ENCODE results near the gene CCDC200. TPM values are rescaled to one million over a fixed set of nuclear protein-coding genes. Genes with fewer than 3 reads are reported as not detected.

The CCDC200 gene
- polyA plus RNA-seq, 1 donor from 2014 or later: not detected

DNA sequence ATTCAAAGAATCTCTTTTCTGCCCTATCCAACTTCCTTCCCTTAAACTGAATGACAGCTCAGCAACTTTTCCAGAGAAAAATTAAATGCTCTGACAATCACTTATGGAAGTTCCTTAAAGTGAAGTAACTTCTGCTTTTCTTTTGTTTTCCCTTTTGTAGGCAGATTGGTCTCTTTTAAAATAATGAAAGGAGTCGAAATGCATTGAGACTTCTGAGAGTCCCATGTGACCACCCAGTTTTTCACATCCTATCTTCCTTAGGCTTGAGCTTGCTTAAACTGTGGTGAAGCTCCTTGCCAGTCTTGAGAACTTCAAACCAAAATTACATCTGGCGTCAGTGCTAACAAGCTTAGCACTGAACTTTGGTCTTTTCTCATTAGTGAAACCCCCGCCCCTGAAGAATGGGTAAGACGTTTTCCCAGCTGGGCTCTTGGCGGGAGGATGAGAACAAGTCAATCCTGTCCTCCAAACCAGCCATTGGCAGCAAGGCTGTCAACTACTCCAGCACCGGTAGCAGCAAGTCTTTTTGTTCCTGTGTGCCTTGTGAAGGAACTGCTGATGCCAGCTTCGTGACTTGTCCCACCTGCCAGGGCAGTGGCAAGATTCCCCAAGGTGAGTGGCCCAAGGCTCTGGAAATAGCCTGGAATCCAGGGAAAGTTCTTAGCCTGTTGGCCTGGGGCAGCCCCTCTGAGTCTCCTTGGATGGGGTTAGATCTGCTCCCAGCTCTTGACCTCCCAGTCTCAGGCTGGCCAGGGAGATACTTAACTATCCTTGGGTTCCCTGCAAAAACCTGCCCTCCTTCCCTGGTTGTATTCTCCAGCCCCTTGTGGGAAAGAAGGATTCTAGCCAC, 15.6 kb downstream of the CCDC200 start:
- Histone ChIP-seq H3K79me2 (replicated peaks; ENCODE audit: insufficient read depth, low read length) (no peaks in the 10 kb centered on the region), H3K9ac (ENCODE audit: low read length) (no peak overlapping the region), H3K4me3 (ENCODE audit: low read length) (no peak overlapping the region), H3K4me2 (ENCODE audit: low read length) (no peak overlapping the region), H4K20me1 (ENCODE audit: insufficient read depth) (no peaks in the 10 kb centered on the region), H2AFZ (ENCODE audit: low read depth, low read length) (no peak overlapping the region), H3K36me3 (ENCODE audit: insufficient read depth, low read length) (peaks cover 8% of the 10 kb centered on the region), H3K9me3 (ENCODE audit: low read length) (no peaks in the 10 kb centered on the region), H3K9me2 (ENCODE audit: insufficient read depth, low read length) (no peaks in the 10 kb centered on the region), H3F3A (ENCODE audit: insufficient read depth, low read length, poor library complexity, severe bottlenecking) (no peaks in the 10 kb centered on the region), H3K27me3 (ENCODE audit: insufficient read depth, low read depth, low read length) (no peaks in the 10 kb centered on the region), H3K27ac (ENCODE audit: low read length) (no peak overlapping the region)
- TF ChIP-seq EP300 (conservative IDR thresholded peaks at IDR 0.05; ENCODE audit: poor library complexity, severe bottlenecking): no peak

DNA sequence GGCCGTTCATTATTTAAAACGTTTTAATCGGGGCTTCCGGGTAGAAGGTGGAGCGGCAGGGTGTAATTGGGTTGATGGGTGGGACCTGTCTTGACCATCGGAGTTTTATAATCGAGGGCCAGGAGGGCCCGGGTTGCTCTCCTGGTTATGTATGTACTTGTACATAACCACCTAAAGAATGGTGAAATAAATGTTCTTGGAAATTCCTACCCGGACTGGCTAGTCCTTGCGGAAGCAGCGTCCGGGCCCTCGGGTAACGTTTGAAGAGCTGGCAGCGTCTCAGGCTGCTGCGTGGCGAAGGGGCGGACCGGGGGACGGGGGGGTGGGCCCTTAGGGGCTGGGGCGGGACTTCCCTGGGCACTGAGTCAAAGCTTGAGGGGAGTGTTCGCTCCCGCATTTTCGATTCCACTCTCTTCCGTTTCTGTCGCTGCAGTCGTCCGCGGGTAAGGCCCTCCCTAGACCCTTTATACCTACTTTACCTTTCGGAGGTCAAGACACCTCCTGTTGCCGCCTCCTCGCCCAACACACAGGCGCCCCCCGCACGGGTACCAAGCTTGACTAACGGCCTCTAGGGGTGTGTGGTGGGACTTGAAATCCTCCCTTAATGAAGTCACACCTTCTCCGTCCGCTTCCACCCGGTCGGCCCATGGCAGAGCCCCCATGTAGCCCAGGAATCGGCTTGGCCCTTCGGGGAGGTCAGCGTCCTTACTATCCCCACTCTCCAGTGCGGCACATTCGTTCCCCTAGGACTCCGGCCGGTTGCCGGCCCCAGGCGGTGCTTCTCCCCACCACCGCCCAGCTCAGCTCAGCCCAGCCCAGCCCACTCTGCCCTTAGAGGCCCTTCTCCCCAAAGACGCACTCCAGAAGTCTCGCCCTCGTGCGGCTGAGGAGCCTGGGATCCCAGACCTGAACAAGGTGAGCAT, 16.7 kb downstream of the CCDC200 start, which contains the start of gene TMEM106A:
Gene TMEM106A, plus strand, starts transcription at position 396 of the 923 bp plus-strand sequence. CDS start 1,167 bp downstream, outside the sequence.
- Histone ChIP-seq H3K4me2 (ENCODE audit: low read length) (no peak within 1 kb of the TSS), H3K36me3 (ENCODE audit: insufficient read depth, low read length) (peaks cover 8% of the 10 kb centered on the region), H3K4me3 (ENCODE audit: low read length) (no peak within 1 kb of the TSS), H3F3A (ENCODE audit: insufficient read depth, low read length, poor library complexity, severe bottlenecking) (no peaks in the 10 kb centered on the region), H3K27me3 (ENCODE audit: insufficient read depth, low read depth, low read length) (no peaks in the 10 kb centered on the region), H2AFZ (ENCODE audit: low read depth, low read length) (no peak within 1 kb of the TSS), H3K27ac (ENCODE audit: low read length) (no peak within 1 kb of the TSS), H3K9ac (ENCODE audit: low read length) (no peak within 1 kb of the TSS), H4K20me1 (ENCODE audit: insufficient read depth) (no peaks in the 10 kb centered on the region), H3K9me3 (ENCODE audit: low read length) (no peaks in the 10 kb centered on the region), H3K79me2 (replicated peaks; ENCODE audit: insufficient read depth, low read length) (no peaks in the 10 kb centered on the region), H3K9me2 (ENCODE audit: insufficient read depth, low read length) (no peaks in the 10 kb centered on the region)
- no peak for TF ChIP-seq TAF1 (IDR thresholded peaks at IDR 0.05; ENCODE audit: low read depth)
- TF ChIP-seq CTCF (IDR thresholded peaks at IDR 0.05; ENCODE audit: poor library complexity, severe bottlenecking): no peak
- TF ChIP-seq EP300 (conservative IDR thresholded peaks at IDR 0.05; ENCODE audit: poor library complexity, severe bottlenecking): no peak
- TF ChIP-seq REST (IDR thresholded peaks at IDR 0.05; ENCODE audit: borderline replicate concordance): no peak

GRCh38 chr17:43211123-43211479, 17.3 kb downstream of the CCDC200 start:
- no peak overlapping the region for H3K4me2 ChIP-seq (ENCODE audit: low read length)
- no peak overlapping the region for H3K4me3 ChIP-seq (ENCODE audit: low read length)
- no peaks in the 10 kb centered on the region for H3K9me2 ChIP-seq (ENCODE audit: insufficient read depth, low read length)
- TF ChIP-seq CTCF (IDR thresholded peaks at IDR 0.05; ENCODE audit: poor library complexity, severe bottlenecking) (no peak), REST (IDR thresholded peaks at IDR 0.05; ENCODE audit: borderline replicate concordance) (no peak), EZH2 (IDR thresholded peaks at IDR 0.05; ENCODE audit: borderline replicate concordance, insufficient read depth, low read length, poor library complexity, severe bottlenecking) (no peak), POLR2AphosphoS5 (IDR thresholded peaks at IDR 0.05) (no peak)
- no peaks in the 10 kb centered on the region for H3K79me2 ChIP-seq (replicated peaks; ENCODE audit: insufficient read depth, low read length)
- no peak overlapping the region for H3K27ac ChIP-seq (ENCODE audit: low read length)
- H3K9me3 ChIP-seq (ENCODE audit: low read length): no peaks in the 10 kb centered on the region
- H2AFZ ChIP-seq (ENCODE audit: low read depth, low read length): no peak overlapping the region
- peaks cover 8% of the 10 kb centered on the region for H3K36me3 ChIP-seq (ENCODE audit: insufficient read depth, low read length)
- H3F3A ChIP-seq (ENCODE audit: insufficient read depth, low read length, poor library complexity, severe bottlenecking): no peaks in the 10 kb centered on the region
- no peak overlapping the region for H3K9ac ChIP-seq (ENCODE audit: low read length)
- H4K20me1 ChIP-seq (ENCODE audit: insufficient read depth): no peaks in the 10 kb centered on the region
- no peaks in the 10 kb centered on the region for H3K27me3 ChIP-seq (ENCODE audit: insufficient read depth, low read depth, low read length)

All from neural cell (in vitro differentiated cells).